NCI-H526 treated with DMSO at 0.1 percent for 48 hours (cell line): Measurements from ENCODE around the gene HOXD4.

Experiments
- DNase-seq: peaks from one replicate; lab custom pipeline; 2025; lab: John Stamatoyannopoulos, UW

Gene HOXD4

DNA sequence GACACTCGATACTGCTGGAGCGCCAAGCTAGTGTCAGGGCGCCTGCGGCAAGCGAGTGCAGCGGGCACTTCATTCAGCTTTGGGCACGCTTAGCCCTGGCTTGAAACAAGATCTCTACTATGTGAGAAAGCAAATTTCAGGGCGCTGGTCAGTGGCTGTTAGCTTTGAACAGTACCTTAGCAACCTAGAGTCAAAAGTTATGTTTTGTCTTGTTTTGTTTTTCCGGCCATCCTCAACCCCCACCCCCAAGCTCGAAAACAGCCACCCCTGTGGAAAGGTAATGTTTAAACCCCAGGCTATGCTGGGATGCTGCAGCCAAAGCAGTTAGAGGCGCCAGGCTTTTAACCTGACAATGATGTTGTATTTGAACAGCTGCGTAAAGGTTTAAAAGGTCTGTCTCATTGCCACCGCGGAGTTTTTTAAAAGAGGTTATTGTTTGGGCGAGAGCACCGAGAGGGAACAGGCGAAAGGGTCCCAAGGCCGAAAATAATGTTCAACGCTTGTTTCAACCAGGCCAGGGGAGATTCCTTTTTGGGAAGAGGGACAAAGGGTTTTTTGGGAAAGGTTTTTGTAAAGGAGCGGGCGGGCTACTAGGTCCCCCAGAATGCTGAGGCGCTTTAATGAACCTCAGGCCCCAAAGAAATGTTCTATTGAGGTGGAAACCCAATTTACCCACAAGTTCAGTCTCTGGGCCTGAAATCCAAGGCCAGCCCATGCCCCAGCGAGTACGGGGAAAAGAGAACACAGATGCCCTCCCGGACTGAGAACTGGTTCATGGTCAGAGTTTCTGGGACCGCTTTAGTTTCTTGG is 37.0 kb upstream of the HOXD4 start:
- DNase-seq, result peak; percentile 92

GRCh38 chr2:176114930-176115625 is 36.3 kb upstream of the HOXD4 start:
- DNase-seq, result no peak

DNA sequence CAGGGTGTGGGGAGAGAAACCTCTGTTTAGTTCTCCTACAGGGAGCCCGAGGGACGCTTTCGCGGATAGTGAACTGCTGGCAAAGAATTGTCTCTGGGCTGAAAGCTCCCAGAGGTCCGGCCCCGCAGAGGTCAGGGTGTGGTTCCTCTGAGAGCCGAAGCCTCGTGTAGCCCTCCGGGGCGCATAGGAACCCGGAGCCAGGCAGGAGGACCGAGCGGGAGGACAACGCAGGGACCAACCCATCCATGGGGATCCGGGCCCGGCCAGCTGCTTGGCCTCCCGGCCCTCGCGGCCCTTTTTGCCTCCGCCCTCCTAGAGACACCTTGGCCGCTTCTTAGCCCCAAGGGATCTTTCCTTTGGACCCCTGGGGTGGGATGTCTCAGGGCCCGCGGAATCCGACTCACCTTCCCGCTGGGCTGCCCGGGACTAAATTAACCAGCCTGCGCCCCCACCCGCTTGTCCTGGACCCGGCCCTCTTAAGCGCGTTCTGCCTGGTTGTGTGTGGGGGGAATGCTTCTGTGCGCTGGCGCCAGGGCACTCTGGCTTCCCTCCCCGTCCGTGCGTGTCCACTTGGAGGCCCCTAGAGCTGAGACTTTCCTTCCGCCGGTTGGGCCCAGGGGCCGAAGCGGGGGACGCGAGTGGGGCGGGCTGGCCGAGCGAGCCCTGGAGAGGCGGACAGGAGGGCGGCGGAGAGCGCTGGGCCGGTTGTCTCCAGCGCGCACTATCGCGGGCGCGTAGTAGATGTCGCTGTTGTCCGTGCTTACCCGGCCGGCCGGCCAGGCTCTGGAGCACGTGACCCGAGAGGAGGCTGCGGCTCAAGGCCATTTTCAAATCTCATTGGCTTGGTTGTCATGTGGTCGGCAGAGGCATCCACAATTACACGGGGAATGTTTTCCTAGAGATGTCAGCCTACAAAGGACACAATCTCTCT is 35.2 kb upstream of the HOXD4 start, which contains the start of gene HOXD10:
HOXD10 (plus strand) TSS at position 896 of the 931 bp plus-strand sequence. CDS start 56 bp downstream, outside the sequence.
- no peak for DNase-seq

- DNase-seq, result no peak
Measured at GRCh38 chr2:176117162-176117822, 34.1 kb upstream of the HOXD4 start.

- no peak for DNase-seq
Measured at GRCh38 chr2:176117823-176118371, 33.5 kb upstream of the HOXD4 start.

DNA sequence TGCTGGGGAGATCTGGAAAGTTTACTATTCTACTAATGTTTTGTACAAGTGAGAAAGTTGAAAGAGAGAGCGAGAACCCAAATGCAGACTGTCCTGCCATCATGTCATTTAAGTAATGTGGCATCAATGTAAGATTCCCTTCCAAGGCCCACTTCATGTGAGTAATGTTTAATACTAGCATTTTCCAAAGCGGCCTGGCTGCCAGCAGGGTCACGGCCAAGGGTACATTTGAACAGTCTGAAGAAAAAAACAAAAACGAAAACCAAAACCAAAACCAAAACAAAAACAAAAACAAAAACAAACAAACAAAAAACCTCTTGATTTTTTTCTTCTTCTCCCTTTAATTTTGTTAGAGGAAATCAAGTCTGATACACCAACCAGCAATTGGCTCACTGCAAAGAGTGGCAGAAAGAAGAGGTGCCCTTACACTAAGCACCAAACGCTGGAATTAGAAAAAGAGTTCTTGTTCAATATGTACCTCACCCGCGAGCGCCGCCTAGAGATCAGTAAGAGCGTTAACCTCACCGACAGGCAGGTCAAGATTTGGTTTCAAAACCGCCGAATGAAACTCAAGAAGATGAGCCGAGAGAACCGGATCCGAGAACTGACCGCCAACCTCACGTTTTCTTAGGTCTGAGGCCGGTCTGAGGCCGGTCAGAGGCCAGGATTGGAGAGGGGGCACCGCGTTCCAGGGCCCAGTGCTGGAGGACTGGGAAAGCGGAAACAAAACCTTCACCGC is 32.6 kb upstream of the HOXD4 start:
- no peak for DNase-seq

GRCh38 chr2:176120364-176121189 is 30.8 kb upstream of the HOXD4 start:
- no peak for DNase-seq

DNA sequence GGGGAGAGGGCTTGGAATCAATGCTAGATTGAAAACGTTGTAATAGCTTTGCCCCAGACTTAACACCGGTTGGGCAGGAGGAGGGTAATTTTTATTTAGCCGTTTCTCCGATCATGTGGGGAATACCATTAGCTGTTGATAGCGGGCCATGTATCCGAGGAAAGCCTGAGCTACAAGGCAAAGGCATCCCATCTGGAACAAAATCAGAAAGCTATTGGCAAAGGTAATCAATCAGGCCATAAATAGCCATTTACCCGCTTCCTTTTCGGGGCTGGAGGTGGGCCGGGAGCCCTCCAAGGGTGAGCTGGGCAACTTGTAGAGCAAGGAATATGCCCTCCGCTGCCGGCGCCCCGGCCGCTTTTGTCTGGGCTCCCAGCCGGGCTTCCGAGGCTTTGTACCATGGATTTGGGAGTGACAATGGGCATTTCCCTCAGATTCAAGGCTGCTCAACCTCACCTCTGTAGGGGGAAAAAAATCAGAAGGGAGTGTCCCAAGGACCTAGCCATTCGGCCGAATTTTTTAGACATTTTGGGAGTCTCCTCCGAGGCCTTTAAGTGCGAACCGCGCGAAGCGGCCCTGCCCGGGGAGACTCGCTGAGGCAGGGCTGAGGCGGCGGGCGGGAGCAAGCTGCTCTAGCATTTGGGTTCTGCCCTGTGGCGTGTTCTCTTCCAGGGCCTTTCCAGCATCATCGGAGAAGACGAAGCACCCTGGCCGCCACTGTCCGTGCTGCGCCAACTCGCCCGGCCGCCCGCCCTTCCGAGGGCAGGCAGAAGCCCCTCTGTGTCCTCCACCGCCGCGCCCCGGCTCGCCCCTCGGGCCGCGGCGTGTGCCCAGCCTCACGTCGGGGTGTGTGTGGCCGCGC is 29.9 kb upstream of the HOXD4 start:
- no peak for DNase-seq

- no peak for DNase-seq
Measured at GRCh38 chr2:176122052-176122682, 29.2 kb upstream of the HOXD4 start.

- DNase-seq, result no peak
Measured at GRCh38 chr2:176122683-176123410, 28.5 kb upstream of the HOXD4 start, which contains the start of gene HOXD9. Gene HOXD9 (plus strand): TSS chr2:176122719. CDS start chr2:176122769, 50 bp downstream.

DNA sequence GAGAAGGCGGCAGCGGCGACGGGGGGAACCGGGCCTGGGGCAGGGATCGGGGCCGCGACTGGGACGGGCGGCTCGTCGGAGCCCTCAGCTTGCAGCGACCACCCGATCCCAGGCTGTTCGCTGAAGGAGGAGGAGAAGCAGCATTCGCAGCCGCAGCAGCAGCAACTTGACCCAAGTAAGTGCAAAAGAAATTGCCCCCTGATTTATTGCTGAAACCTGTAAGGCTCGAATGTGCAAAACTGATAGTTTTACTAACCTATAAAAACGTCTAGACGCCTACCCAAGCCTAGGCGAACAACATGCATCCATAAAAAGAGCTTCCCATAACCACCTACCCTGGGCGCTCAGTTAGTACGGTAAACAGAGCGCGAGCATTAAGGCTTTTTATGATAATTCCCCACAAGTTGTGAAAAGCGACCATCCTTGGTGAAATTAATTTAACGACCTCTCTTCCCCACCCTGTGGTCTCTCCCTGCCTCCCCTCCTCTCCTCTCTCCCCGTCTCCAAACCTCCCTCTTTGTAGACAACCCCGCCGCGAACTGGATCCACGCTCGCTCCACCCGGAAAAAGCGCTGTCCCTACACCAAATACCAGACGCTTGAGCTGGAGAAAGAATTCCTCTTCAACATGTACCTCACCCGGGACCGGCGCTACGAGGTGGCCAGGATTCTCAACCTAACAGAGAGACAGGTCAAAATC is 27.8 kb upstream of the HOXD4 start:
- DNase-seq, result no peak

GRCh38 chr2:176124110-176124946 is 27.0 kb upstream of the HOXD4 start:
- DNase-seq, result no peak

DNA sequence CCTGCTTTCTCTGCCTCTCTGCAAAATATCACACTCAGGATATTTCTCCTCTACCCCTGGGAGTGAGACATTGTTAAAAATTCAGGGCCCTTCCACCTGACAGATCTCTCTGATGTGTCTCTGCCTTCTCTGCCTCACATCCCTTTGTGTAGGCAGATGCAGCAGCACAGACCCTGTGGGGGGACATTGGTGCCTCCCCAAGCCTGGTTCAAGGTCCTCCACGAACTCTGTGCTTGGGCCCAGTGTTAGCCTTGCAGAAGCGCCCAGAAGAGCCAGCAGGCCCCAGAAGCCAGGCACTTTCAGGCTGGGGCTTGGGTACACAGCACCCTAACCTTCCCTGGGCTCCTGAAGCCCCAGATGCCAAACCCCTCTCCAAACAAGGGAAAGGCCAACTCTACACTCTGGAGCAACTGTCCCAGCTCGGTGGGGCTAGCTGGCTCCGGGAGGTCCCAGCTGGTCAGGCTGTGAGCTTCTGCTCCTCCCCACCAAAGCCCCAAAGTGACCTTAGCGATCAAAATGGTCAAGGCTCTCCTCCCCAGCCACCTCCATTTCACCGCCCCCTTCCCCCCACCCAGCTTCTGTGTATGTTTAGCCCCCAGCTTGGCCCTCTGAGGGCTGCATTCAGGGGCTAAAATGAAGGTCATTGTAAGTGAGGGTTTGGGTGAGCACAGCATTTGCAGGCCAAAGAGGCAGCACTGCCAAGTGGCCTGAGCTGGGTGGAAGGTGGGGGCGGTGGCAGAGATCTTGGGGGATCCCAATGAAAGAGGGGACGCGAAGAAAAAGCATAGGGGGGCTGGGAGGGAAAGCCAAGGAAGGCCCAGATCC is 26.2 kb upstream of the HOXD4 start:
- no peak for DNase-seq

DNA sequence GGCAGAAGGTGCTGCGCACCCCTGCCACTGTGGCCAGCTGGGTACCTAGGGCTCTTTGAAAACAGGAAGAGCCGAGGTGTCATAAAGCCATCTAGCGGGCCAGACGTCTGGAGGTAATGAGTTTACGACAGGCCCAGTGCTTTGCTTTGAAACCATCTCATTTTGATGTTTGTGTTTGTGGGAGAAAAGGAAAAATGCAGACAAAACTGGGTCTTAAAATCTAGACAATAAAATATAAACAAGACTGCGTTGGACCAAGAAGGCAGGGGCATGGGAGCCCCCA is 25.6 kb upstream of the HOXD4 start:
- no peak for DNase-seq
